ENCODE measurements around the gene CYRIA.

DNA sequence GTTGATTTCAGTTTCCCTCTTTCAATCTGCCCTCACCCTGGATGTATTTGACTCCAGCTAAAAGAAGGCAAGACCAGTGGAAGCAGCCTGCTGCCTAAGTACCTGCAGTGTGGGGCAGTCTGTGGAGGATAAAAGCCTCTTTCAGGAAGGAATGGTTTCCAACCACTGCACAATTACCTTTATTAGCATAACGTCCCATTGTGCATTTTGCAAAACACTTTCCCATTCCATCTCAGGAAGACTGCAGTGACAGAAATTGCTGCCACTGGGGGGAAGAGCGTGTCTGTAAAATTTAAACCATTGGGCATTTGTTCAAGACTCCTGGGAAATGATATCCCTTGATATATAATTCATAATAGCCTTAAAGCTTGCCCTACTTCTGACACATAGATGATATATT, 26.2 kb downstream of the CYRIA start:
- TF ChIP-seq, protein P1, sequence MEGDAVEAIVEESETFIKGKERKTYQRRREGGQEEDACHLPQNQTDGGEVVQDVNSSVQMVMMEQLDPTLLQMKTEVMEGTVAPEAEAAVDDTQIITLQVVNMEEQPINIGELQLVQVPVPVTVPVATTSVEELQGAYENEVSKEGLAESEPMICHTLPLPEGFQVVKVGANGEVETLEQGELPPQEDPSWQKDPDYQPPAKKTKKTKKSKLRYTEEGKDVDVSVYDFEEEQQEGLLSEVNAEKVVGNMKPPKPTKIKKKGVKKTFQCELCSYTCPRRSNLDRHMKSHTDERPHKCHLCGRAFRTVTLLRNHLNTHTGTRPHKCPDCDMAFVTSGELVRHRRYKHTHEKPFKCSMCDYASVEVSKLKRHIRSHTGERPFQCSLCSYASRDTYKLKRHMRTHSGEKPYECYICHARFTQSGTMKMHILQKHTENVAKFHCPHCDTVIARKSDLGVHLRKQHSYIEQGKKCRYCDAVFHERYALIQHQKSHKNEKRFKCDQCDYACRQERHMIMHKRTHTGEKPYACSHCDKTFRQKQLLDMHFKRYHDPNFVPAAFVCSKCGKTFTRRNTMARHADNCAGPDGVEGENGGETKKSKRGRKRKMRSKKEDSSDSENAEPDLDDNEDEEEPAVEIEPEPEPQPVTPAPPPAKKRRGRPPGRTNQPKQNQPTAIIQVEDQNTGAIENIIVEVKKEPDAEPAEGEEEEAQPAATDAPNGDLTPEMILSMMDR (IDR thresholded peaks at IDR 0.05): no peak
- no peak for TF ChIP-seq POLR2A (IDR thresholded peaks at IDR 0.05)
